ENCODE data around the gene PLSCR1. TPM values are rescaled to one million over a fixed set of nuclear protein-coding genes. Genes with fewer than 3 reads are reported as not detected.
"Not testable (repeated sequence)": the region's sequence is repeated elsewhere in the genome, so short reads cannot be mapped to it uniquely, and the experiment has no call there.

The PLSCR1 gene
- total RNA-seq, 1 experiment from 2014 or later, result 52.5 TPM

DNA sequence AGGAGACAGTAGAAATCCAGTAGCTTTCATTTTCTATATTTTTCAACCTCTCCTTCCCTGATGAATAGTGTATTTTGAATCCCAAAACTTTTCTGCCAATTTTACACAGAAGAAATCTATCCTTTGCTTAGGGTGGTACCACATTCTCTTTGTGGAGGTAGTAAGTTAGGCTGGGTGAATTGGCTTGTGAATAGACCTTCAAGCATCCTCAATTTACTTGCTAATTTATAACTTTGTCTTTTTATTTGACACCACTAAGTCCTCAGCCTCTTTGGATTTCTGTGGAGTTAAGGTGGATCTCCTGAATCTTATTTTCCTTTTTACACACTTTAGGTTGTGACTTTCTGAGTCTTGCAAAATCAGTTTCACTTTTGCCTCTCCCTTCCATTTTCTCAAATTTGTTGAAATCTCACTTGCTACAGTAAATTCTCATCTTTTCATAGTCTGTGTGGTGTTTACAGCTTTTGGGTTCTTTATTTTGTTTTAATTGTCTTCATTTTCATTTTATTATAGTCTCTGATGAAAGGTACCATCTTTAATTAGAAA is 5.7 kb upstream of the PLSCR1 start:
- no peak for DNase-seq (ENCODE audit: low read depth)

DNA sequence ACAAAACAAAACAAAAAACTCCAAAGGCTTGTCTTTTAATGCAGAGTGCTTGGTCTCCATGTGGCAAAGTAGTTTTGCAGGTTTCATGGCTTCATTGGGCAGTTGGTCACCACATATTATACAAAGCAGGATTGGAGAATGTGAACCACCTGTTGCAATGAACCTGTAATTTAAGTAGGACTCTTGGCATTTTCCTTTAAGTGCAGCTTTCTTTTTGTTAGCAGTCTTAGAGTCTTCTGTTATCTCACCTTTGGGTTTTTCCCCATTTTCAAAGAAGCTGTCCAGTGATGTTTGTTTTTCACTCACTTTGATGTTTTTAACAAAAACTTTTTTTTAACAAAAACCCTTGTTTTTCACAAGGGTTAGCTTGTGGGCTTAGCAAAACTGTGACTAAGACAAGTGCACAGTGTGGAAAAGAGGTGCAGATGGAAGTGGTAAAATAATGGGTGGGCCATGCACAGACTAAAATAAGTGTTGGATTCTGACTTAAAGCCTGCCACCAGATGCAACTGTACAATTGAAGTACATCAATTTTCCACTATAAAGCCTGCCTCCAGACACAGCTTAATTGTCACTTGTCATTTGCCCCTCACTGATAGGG is 2.9 kb upstream of the PLSCR1 start:
- no peak for DNase-seq (ENCODE audit: low read depth)

DNA sequence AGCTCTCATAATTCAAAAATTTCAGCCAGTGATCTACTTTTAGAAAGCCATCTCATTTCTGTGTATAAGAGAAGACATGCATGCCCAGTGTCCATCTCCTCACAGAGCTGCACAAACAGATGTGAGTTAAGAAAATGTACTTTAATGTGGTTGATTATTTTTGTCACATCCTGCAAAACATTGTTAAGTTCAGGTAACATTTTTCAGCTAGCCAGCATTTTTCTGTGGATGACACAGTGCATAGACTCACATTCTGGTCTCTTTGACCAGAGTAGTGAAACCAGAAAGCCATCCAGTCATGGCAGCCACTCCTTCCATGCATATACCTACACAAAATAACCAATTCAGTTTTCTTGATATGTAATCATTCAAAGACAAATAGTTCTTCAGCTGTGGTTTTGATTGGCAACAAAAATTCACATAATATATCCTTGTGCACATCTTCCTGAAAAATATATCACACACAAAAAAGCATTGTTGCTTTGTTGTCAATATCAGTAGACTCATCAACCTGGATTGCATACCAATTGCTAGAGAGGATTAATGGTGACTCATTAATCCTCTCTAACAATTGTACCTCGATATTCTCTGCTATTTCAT is 2.1 kb upstream of the PLSCR1 start:
- DNase-seq (ENCODE audit: low read depth), result no peak

DNA sequence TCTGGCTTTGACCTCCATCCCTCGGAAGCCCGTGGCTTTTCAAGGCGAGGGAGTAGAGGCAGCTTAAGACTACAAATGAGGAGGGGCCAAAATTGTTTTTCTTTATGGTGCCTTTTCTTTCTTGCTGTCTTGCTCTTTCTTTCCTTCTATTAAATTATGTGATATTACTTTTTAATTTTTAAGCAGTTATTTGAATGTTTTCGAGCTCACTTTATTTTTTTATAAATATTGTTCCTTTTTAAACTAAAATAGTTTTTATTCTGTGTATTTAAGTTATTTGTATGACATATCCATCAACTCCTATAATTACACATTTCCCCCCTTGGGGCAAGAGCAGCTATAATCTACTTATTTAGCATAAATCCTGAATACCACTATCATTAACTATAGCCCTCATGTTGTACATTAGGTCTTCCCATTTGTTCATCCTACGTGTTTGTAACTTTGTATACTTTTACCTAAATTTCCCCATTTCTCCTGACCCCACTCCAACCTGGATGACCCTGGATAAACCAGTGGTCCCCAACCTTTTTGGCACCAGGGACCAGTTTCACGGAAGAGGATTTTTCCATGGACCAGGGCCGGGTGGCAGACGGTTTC is 622 bp upstream of the PLSCR1 start:
- no peak for DNase-seq (ENCODE audit: low read depth)

DNA sequence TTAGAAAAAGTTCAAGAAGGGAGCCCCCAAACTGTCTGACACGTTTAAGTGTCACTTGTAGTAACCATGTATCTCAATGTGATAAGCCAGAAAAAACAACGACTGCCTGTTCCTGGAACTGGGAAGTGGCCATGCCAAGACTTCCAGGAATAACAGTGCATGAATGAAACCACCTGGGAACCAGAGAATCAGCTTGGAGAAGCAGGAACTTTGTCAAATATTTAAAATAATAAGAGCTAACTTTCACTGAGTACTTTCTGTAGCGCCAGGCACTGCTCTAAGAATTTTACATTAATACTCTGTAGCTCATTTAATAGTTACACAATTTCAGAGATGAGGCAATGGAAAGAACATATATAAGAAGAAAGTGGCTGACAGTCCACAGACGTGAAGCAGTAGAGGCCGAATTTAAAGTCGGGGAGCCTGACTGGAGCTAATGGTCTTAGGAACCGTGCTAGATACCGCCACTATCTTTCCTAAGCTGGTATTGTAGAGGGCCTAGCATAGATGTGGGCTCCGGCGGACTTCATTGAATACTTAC is 876 bp downstream of the PLSCR1 start:
- peak; percentile 6 for DNase-seq (ENCODE audit: low read depth)

DNA sequence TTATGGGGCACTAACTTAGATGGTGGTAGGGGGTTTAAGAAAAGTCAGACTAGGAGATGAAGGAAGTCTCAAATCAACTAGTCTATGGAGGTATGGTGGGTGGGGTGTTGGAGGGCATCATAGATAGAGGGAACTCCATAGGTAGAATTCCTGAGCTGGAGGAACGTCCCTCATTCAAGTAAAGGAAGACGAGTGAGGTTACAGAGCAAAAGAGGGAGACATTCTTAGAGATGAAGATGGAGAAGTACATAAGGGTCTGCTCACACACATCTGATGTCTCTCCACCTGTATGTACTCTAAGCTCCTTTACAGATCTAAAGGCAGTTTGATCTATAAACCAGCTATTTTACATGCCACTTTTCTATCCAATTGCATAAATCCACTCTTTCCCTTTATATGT is 1.4 kb downstream of the PLSCR1 start:
- DNase-seq (ENCODE audit: low read depth), result no peak

DNA sequence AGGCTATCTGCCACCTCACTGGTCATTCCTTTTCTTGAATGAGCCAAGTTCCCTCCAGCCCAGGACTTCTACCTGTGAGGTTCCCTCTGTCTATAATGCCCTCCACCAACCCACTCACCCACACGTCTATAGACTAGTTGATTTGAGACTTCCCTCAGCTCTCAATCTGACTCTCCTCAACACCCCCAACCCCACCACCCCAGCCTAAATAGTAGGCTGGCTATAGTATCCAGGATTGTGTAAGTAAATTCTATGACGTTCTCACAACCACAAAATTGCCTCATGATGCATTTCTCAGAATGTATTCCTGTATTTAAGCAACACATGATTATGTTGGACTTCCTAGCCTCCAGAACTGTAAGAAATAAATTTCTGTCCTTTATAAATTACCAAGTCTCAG is 2.2 kb downstream of the PLSCR1 start:
- DNase-seq (ENCODE audit: low read depth), result no peak

DNA sequence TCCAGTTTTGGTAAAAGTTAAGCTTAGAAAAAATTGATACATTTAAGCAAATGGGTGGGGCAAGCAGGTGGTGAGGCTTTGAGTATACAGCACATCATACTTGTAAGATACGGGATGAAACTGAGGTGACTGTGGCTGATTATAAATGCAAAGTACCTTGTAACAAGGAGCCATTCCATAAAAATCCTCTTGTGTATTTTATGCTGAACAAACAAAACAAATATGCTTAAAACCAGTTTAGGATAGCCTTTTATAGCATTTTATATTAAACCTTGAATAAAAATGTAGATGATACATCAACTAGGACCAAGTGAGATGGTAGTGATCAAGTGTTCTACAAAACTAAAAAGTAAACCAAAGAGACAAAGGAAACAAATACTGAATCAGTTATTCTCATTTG is 3.4 kb downstream of the PLSCR1 start:
- no peak for DNase-seq (ENCODE audit: low read depth)

DNA sequence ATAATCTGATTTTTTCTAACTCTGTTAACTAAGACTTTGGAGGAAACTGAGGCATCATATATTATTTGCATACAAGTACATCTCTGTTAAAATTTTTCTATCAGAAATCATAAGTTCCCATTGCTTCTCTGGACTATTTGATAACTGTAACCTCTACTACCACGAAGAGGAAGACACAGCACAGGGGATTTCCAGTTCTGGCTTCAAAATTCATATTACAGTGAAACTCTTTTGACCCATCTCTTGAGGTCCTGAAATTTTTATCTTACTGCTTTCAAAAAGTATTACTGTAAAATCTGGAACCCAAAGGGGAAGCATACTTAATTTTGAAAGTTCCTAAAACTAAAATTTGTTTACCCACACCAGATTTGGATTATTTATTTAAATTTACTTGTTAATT is 4.2 kb downstream of the PLSCR1 start:
- no peak for DNase-seq (ENCODE audit: low read depth)

DNA sequence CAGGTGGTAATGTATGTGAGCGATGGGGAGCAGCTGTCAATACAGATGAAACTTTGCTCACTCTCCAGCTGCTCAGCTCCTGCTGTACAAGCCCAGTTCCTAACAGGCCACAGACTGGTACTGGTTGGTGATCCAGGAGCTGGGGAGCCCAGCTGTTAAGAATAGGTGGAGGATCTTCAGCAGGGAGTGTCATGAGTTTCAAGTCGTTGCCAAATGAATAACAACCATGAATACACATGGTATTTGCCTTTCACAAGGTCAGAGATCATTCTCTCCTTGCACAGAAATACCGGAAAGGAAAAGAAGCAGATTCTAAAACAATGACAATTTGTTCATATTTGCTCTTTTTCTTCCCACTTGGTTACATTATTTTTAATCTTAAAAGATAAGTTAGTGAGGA is 5.1 kb downstream of the PLSCR1 start:
- no peak for DNase-seq (ENCODE audit: low read depth)

DNA sequence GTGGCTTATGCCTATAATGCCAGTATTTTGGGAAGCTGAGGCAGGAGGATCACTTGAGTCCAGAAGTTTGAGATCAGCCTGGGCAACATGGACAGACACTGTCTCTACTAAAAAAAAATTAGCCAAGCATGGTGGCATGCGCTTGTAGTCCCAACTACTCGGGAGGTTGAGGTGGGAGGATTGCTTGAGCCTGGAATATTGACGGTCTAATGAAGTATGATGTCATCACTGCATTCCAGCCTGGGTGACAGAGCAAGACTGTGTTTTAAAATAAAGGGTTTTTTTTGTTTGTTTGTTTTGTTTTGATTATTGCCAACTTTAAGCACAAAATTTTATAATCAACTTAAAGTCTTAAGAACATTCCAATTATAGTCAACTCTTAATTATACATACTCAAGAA is 6.8 kb downstream of the PLSCR1 start:
- DNase-seq (ENCODE audit: low read depth), result no peak

DNA sequence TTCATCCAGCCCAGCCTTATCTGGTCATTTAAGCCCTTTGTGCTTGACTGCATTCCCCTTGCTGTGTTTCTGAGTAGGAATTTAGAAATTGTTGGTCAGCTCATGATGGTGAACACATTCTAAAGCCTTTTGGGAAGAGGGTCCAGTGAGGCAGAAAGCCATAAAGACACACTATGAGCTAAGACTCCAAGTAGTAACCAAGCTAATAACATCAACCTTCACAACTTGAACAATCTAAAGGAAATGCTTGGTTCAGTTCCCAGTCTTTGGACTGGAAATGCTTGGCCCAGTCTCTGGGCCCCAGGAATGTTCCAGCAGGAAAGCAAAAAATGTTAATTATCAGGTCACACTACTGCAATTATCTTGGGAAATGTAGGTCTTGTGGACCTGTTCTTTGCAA is 7.7 kb downstream of the PLSCR1 start:
- DNase-seq (ENCODE audit: low read depth), result no peak

DNA sequence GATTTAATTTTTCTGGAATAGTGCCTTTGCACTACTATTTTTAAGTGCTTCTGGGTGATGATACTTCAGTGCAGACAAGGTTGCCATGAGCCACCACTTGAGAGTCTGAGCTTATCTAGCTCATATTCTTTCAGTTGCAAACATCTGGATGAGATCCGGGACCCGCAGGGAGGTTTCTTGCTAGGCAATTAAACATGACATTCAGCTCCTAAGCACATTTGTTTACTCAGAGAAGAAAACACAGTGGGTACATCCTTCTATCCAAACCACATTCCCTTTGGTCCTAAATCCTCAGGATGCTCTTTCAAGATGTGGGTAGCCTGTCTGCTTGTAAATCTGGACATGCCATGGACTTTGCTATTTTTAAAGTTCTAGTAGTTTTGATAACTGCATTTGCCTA is 12.0 kb downstream of the PLSCR1 start:
- DNase-seq (ENCODE audit: low read depth), result no peak

DNA sequence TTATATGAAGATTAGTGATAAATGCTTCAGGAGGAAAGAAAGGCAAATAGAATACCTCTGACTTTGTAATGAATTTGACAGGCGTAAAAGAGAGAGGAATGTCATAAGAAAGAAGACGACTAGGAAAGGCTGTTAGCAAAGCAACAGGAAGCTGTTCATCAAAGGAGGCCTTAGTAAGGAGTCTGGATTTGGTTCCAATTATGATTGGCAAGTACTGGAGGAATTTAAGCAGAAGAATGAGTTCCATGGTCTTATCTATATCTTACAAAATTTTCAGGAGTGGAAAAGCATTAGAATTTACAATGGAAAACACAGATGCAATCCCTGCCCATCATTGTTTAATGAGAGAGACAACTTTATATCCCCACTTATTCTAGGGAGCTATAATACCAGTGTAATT is 13.8 kb downstream of the PLSCR1 start:
- DNase-seq (ENCODE audit: low read depth), result no peak

DNA sequence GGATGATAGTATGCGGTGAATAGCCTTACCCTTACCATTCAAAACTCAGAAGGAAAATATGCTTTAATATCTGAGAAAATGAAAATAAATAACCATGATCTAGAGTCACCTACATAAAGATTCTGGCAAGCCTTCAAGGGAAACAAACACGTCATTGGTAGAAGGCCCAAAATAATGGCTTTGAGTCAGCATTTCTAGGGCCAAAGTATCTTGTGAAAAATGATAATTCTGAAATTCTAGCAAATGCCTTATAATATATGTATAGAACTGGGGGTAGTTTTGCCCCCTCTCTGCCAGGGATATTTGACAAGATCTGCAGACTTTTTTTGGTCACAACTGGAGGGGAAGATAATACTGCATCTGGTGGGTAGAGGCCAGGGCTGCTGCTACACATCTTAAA is 15.4 kb downstream of the PLSCR1 start:
- DNase-seq (ENCODE audit: low read depth), result peak; percentile 27

DNA sequence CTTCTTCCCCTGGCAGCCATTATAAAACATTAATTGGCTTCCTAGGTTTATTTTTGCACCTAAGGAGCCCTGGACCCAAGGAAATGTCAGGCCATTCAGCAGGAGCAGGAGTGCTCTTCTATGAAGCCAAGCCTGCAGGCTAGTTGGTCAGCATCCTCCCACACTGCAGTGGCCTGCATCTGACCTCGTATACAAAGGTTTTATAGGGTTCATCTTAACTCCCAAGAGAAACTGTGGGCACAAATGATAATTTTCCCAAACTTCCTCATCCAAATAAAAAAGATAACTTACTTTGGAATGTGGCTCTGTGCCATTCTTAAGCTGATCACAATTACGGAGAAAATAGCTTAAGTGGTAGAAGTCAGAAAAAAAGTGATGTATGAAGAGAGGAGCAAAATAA is 19.4 kb downstream of the PLSCR1 start:
- DNase-seq (ENCODE audit: low read depth), result no peak

DNA sequence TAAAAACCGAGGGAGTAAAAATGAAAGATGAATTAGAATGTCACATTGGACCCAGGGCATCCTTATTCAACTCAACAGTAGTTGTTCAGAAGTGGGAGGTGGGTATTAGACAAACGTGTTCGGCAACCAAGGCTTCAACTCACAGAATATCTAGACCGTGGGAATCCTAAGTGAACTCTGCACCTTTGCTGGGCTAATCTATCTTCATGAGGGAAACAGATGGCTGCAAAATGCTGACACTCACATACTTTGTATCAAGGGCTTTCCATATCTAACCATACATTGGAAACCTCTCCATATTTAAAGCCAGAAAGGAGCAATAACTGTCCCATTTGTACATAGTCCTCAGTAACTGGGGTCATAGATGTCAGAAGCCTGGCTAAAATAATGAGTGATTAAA is 20.9 kb downstream of the PLSCR1 start:
- no peak for DNase-seq (ENCODE audit: low read depth)

DNA sequence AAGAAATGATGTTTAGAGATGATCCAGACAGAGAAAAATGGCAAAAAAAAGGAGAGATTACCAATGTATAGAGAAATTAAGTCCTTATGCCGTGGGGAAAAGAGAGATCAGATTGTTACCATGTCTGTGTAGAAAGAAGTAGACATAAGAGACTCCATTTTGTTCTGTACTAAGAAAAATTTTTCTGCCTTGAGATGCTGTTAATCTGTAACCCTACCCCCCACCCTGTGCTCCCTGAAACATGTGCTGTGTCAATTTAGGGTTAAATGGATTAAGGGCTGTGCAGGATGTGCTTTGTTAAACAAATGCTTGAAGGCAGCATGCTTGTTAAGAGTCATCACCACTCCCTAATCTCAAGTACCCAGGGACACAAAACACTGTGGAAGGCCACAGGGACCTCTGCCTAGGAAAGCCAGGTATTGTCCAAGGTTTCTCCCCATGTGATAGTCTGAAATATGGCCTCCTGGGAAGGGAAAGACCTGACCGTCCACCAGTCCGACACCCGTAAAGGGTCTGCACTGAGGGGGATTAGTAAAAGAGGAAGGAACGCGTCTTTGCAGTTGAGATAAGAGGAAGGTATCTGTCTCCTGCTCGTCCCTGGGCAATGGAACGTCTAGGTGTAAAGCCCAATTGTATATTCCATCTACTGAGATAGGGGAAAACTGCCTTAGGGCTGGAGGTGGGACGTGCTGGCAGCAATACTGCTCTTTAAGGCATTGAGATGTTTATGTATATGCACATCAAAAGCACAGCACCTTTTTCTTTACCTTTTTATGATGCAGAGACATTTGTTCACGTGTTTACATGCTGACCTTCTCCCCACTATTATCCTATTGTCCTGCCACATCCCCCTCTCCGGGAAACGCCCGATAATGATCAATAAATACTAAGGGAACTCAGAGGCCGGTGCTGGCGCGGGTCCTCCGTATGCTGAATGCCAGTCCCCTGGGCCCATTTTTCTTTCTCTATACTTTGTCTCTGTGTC is 21.9 kb downstream of the PLSCR1 start:
- not testable (repeated sequence) for DNase-seq (ENCODE audit: low read depth)

DNA sequence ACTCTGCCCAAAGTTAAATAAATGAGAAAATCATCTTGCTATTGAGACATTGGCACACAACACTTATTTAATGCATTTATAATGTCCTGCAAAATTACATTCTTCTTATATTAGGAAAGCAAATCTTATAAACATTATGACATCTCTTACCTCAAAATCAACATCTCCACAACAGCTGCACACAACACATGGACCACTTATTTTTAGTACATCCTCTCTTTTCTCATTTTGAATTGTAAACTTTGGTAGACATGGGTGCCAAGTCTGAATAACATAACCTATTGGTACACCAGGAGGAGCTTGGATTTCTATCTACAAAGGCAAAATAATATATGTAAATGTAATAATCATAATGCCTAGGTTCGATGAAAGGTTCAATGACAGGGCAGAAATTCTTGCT is 23.0 kb downstream of the PLSCR1 start:
- DNase-seq (ENCODE audit: low read depth), result no peak

DNA sequence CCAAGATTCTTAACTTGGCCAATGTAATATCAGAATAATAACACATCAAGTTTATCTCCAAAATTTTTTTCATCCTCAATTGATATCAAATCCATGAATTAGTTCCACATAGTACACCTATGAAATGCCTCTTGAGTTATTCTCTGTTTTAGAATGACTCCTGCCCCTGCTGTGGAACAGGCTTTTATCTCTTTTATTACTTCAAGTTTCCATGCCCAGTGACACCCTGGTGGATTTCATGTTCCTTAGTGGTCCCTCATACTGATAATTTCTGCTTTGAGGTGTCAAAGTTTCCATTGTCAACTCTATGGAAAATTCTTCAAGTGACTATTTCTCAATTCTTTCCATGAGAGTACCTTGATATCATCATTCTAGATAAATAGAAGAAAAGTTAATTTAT is 24.6 kb downstream of the PLSCR1 start:
- no peak for DNase-seq (ENCODE audit: low read depth)

DNA sequence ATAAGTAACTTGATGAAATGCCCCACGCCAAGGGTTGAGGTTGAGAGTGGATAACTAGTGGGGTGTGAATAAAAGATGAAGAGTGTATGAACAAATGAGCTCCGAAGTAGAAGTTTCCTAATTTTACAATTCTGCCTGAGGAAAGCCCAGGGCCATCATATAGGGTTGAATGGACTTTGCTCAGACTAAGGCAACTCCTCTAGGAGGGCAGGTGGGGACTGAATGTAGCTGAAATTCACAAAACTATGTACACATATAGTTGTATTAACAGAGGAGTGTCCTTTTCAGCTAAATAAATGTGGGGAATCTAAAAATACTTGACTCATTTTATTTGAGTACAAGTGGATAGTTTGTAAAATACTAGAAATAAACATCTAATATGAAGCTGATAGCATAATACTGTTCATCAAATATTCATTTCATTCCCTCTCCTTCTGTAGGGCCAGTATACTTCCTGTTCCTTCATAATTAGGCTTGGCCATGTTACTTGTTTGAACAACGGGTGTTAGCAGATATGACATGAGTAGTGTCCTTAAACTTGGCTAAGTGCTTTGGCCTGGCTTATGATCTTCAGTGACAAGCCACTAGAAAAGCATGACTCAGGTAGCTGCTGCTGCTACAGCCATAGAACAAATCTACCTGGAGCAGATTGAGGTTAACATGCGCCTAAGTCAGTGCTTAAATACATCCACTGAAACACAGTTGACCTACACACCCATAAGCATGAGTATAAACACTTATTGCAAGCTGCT is 26.5 kb downstream of the PLSCR1 start:
- no peak for DNase-seq (ENCODE audit: low read depth)

Data from Daoy (cell line).